Putamen (tissue), 1 donor: ENCODE results near the gene MAPRE3.

ENCODE experiments used
- DNase-seq: peaks from one replicate; pipeline ENCODE4 v3.0.0-alpha.2; 2016; ENCODE audit warnings: low spot score

Gene MAPRE3

GRCh38 chr2:27040282-27040681 lies 69.8 kb downstream of the MAPRE3 start:
- DNase-seq = no peak

- no peak for DNase-seq
Measured at GRCh38 chr2:27041752-27042151, 71.3 kb downstream of the MAPRE3 start.

GRCh38 chr2:27042159-27042661 lies 71.8 kb downstream of the MAPRE3 start:
- DNase-seq = no peak

- DNase-seq = no peak
Measured at GRCh38 chr2:27042985-27043634, 72.7 kb downstream of the MAPRE3 start.

- DNase-seq = no peak
Measured at GRCh38 chr2:27049422-27050280, 79.2 kb downstream of the MAPRE3 start.

GRCh38 chr2:27050281-27050995 lies 80.0 kb downstream of the MAPRE3 start:
- DNase-seq = peak; percentile 97

- peak; percentile 92 for DNase-seq
Measured at GRCh38 chr2:27050996-27051901, 80.8 kb downstream of the MAPRE3 start, which contains the start of gene AGBL5. TSS of gene AGBL5 (plus strand) at chr2:27051668. CDS start at chr2:27052959, 1,291 bp downstream.

- DNase-seq = no peak
Measured at GRCh38 chr2:27051902-27052645, 81.6 kb downstream of the MAPRE3 start.

- no peak for DNase-seq
Measured at GRCh38 chr2:27053321-27053720, 82.9 kb downstream of the MAPRE3 start.

- DNase-seq = no peak
Measured at GRCh38 chr2:27053776-27054175, 83.3 kb downstream of the MAPRE3 start.

GRCh38 chr2:27054721-27055120 lies 84.3 kb downstream of the MAPRE3 start:
- DNase-seq = no peak

GRCh38 chr2:27057184-27057583 lies 86.7 kb downstream of the MAPRE3 start:
- DNase-seq = no peak

GRCh38 chr2:27058210-27058609 lies 87.8 kb downstream of the MAPRE3 start:
- DNase-seq = no peak

GRCh38 chr2:27059141-27059820 lies 88.8 kb downstream of the MAPRE3 start:
- DNase-seq = no peak

- no peak for DNase-seq
Measured at GRCh38 chr2:27060323-27060722, 89.9 kb downstream of the MAPRE3 start.

GRCh38 chr2:27065128-27065527 lies 94.7 kb downstream of the MAPRE3 start:
- no peak for DNase-seq

GRCh38 chr2:27067385-27067784 lies 96.9 kb downstream of the MAPRE3 start:
- DNase-seq = no peak

- no peak for DNase-seq
Measured at GRCh38 chr2:27069436-27069835, 99.0 kb downstream of the MAPRE3 start.

GRCh38 chr2:27069961-27070618 lies 99.7 kb downstream of the MAPRE3 start:
- no peak for DNase-seq
